Stomach (tissue), 4 donors: ENCODE measurements around the gene HOXC11.

Experiments used
- POLR2A ChIP-seq, 4 donors: fragments of 450-650 bp; IDR thresholded peaks; one replicate each; pipeline ENCODE4 v1.6.1; 2016; ENCODE audit warnings: antibody characterized with exemption in 4 of 4, control low read depth in 2 of 4, mild to moderate bottlenecking in 1 of 4, moderate library complexity in 1 of 4
- POLR2AphosphoS5 ChIP-seq, 3 donors: sonication (generic); formaldehyde crosslinking; IDR thresholded peaks; one replicate each; pipeline ENCODE4 v1.6.1; 2016; ENCODE audit warnings: antibody characterized with exemption in 3 of 3
- TF ChIP-seq, protein P1 (sequence below), 7 experiments: fragments of 450-650 bp in 4 of 7; fragments of 200-600 bp in 3 of 7; sonication (generic) in 3 of 7; IDR thresholded peaks; one replicate each; pipeline ENCODE4 v1.5.1; 2016 to 2019; ENCODE audit warnings: antibody characterized with exemption in 7 of 7, control low read depth in 2 of 7, mild to moderate bottlenecking in 1 of 7

DNA sequence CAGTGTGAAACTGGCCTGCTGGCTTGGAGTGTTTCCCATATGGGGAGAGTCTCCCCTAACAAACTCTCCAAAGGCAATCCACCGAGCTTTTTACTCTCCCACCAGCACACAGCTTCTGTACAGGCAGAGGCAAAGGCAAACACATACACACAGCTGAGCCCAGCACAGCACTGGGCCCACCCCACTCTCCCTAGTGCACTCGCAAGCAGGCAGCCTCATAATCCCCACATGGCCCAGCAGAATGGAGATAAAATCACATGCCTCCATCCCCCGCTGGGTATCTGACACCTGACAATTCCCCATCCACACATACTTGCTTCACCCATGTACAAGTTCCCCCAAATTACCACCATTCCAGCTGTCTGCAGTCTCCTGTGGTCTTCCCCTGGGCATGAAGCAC, 14.8 kb upstream of the HOXC11 start:
- TF ChIP-seq, protein P1, sequence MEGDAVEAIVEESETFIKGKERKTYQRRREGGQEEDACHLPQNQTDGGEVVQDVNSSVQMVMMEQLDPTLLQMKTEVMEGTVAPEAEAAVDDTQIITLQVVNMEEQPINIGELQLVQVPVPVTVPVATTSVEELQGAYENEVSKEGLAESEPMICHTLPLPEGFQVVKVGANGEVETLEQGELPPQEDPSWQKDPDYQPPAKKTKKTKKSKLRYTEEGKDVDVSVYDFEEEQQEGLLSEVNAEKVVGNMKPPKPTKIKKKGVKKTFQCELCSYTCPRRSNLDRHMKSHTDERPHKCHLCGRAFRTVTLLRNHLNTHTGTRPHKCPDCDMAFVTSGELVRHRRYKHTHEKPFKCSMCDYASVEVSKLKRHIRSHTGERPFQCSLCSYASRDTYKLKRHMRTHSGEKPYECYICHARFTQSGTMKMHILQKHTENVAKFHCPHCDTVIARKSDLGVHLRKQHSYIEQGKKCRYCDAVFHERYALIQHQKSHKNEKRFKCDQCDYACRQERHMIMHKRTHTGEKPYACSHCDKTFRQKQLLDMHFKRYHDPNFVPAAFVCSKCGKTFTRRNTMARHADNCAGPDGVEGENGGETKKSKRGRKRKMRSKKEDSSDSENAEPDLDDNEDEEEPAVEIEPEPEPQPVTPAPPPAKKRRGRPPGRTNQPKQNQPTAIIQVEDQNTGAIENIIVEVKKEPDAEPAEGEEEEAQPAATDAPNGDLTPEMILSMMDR (IDR thresholded peaks at IDR 0.05): no peak
- TF ChIP-seq POLR2A (IDR thresholded peaks at IDR 0.05): no peak
- TF ChIP-seq POLR2AphosphoS5 (IDR thresholded peaks at IDR 0.05): no peak
